ENCODE data around the gene FALEC.
A peak's percentile ranks its signal among the peaks of the same experiment; 100 is the strongest.
"Not testable (repeated sequence)": the region's sequence is repeated elsewhere in the genome, so short reads cannot be mapped to it uniquely, and the experiment has no call there.

The FALEC gene

DNA sequence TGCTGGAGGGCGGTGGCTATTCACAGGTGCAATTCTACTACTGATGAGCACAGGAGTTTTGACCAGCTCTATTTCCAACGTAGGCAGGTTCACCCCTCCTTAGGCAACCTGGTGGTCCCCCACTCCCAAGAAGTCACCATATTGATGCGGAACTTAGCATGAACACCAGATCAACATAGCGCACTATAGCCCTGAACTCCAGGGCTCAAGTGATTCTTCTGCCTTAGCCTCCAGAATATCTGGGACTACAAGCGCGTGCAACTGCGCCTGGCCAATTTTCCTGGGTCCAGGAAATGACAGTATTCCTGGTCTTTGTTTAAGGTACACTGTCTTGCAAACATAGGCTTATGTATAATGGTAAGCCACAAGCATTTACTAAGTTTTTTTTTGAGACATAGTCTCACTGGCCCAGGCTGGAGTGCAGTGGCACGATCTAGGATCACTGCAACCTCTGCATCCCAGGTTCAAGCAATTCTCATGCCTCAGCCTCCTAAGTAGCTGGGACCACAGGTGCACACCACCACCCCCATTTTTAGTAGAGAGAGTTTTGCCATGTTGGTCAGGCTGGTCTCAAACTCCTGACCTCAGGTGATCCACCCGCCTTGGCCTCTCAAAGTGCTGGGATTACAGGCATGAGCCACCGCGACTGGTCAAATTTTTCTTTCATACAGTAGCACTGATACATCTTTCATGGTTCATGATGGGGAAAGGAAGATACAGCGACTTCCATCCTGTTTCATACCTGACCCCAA, 51.2 kb downstream of the FALEC start:
- Histone ChIP-seq H3K36me3 (peaks cover under 1% of the 10 kb centered on the region; the same call in 1 of the 2 replicates), H3K27ac (peak overlapping the region; percentile 34), H3K4me3 (ENCODE audit: low read depth, low read length) (no peak overlapping the region), H3K27me3 (ENCODE audit: insufficient read depth, low read depth, severe bottlenecking) (no peaks in the 10 kb centered on the region), H3K9me3 (ENCODE audit: severe bottlenecking) (no peaks in the 10 kb centered on the region)
- TF ChIP-seq, protein P1, sequence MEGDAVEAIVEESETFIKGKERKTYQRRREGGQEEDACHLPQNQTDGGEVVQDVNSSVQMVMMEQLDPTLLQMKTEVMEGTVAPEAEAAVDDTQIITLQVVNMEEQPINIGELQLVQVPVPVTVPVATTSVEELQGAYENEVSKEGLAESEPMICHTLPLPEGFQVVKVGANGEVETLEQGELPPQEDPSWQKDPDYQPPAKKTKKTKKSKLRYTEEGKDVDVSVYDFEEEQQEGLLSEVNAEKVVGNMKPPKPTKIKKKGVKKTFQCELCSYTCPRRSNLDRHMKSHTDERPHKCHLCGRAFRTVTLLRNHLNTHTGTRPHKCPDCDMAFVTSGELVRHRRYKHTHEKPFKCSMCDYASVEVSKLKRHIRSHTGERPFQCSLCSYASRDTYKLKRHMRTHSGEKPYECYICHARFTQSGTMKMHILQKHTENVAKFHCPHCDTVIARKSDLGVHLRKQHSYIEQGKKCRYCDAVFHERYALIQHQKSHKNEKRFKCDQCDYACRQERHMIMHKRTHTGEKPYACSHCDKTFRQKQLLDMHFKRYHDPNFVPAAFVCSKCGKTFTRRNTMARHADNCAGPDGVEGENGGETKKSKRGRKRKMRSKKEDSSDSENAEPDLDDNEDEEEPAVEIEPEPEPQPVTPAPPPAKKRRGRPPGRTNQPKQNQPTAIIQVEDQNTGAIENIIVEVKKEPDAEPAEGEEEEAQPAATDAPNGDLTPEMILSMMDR (IDR thresholded peaks at IDR 0.05; ENCODE audit: low read depth, low read length), result no peak
- DNase-seq, result no peak

DNA sequence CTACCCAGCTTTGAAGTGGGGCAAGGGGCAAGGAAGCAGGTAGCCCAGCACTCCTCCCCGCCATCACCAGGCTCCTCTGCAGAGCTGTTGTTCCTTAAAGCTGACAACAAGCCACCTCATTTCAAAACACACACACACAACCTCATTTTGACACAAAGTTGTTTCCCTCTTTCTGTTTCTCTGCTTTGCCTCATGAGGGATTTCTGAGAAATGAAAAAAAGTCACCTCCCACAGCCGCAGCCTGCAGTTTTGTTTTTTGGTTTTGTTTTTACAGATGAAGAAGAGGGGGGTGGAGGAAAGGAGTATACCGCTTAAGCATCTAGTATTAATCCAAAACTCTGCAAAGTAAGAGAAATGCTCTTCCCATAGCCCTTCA, 51.8 kb downstream of the FALEC start:
- Histone ChIP-seq H3K4me3 (ENCODE audit: low read depth, low read length) (no peak overlapping the region), H3K27me3 (ENCODE audit: insufficient read depth, low read depth, severe bottlenecking) (no peaks in the 10 kb centered on the region), H3K27ac (peak overlapping the region; percentile 34), H3K36me3 (peaks cover 4% of the 10 kb centered on the region), H3K9me3 (ENCODE audit: severe bottlenecking) (no peaks in the 10 kb centered on the region)
- DNase-seq, result no peak
- TF ChIP-seq, protein P1 (IDR thresholded peaks at IDR 0.05; ENCODE audit: low read depth, low read length), result no peak

DNA sequence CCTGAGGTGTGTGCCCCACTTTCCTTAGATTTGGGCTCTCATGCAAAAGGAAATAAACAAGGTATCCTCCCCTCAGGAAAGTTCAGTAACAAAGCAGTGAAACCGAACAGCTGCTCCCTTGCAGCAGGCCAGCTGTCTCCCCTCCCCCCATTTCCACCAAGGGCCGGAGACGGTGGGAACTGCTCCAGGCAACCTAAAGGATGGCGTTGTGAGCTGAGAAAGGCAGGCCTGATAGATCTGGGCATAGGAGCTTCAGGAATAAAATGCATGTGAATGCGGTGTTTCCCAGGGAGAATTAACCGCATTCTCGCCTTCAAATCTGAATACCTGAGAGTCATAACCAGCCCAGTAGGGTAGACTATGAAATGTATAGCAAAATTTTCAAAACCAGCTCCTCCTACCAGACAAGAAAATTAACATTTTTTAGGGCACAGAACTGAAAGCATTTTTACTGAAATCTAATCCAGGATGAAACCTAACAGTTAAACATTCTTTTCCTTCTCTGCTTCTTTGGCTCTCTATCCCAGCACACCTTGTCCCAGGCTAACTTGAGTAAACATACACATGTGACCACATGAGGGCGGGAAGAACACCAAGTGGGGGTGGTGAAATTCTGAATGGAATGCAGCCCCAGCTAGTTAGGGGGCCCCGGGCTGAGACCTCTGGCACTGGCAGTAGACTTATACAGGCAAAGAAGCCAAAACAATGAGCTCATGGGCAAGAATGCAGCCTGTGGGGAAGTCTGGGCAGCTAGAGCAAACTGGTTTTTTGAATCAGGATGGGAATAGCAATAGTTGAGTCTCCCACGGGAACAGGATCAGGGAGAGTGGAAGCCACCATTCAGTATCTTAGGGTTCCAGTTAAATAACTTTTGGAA, 52.4 kb downstream of the FALEC start:
- H3K4me3 ChIP-seq (ENCODE audit: low read depth, low read length), result peak overlapping the region; percentile 0; the same call in 1 of the 2 replicates
- TF ChIP-seq, protein P1 (IDR thresholded peaks at IDR 0.05; ENCODE audit: low read depth, low read length), result no peak
- peak; percentile 92 for DNase-seq
- no peaks in the 10 kb centered on the region for H3K9me3 ChIP-seq (ENCODE audit: severe bottlenecking)
- no peaks in the 10 kb centered on the region for H3K27me3 ChIP-seq (ENCODE audit: insufficient read depth, low read depth, severe bottlenecking)
- H3K36me3 ChIP-seq, result peaks cover 11% of the 10 kb centered on the region
- peak overlapping the region; percentile 35 for H3K27ac ChIP-seq

- no peaks in the 10 kb centered on the region for H3K27me3 ChIP-seq (ENCODE audit: insufficient read depth, low read depth, severe bottlenecking)
- TF ChIP-seq, protein P1 (IDR thresholded peaks at IDR 0.05; ENCODE audit: low read depth, low read length), result no peak
- no peak for DNase-seq
- peak overlapping the region; percentile 35; the same call in 1 of the 2 replicates for H3K27ac ChIP-seq
- no peak overlapping the region for H3K4me3 ChIP-seq (ENCODE audit: low read depth, low read length)
- H3K9me3 ChIP-seq (ENCODE audit: severe bottlenecking), result no peaks in the 10 kb centered on the region
- H3K36me3 ChIP-seq, result peaks cover 17% of the 10 kb centered on the region
These were observed 53.0 kb downstream of the FALEC start for GRCh38 chr1:150568594-150568966.

- Histone ChIP-seq H3K9me3 (ENCODE audit: severe bottlenecking) (no peaks in the 10 kb centered on the region), H3K4me3 (ENCODE audit: low read depth, low read length) (no peak overlapping the region), H3K36me3 (peaks cover 62% of the 10 kb centered on the region), H3K27me3 (ENCODE audit: insufficient read depth, low read depth, severe bottlenecking) (no peaks in the 10 kb centered on the region), H3K27ac (no peak overlapping the region)
- TF ChIP-seq, protein P1 (IDR thresholded peaks at IDR 0.05; ENCODE audit: low read depth, low read length), result no peak
- DNase-seq, result no peak
These were observed 57.5 kb downstream of the FALEC start for GRCh38 chr1:150572918-150573647.

- not testable (repeated sequence) for H3K4me3 ChIP-seq (ENCODE audit: low read depth, low read length); H3K27ac ChIP-seq
These were observed 58.1 kb downstream of the FALEC start for GRCh38 chr1:150573648-150574071.

More at GRCh38 chr1:150573648-150574071, 58.1 kb downstream of the FALEC start:
- H3K27me3 ChIP-seq (ENCODE audit: insufficient read depth, low read depth, severe bottlenecking); DNase-seq; H3K9me3 ChIP-seq (ENCODE audit: severe bottlenecking): not testable (repeated sequence)
- peaks cover 68% of the 10 kb centered on the region for H3K36me3 ChIP-seq
